Measurements from ENCODE around the gene TXK. TPM values are rescaled to one million over a fixed set of nuclear protein-coding genes. Genes with fewer than 3 reads are reported as not detected.
A peak's percentile ranks its signal among the peaks of the same experiment; 100 is the strongest.

TXK gene
- total and polyA plus RNA-seq, 10 of the 15 experiments (the other 5 are each of a cell fraction or from before 2014, with no cell fraction given): 0.44 to 2.9 (median 1.4) TPM

- TF ChIP-seq EP300 (IDR thresholded peaks at IDR 0.05; ENCODE audit: borderline replicate concordance in 1 of 2, control insufficient read depth in 1 of 2, low read depth in 2 of 2, low read length in 2 of 2): no peak
- no peak for TF ChIP-seq STAT3 (IDR thresholded peaks at IDR 0.05; ENCODE audit: low read depth, low read length)
These were observed 44.9 kb upstream of the TXK start (continued) for GRCh38 chr4:48178931-48179330.

- ATAC-seq (peak; percentile 40), DNase-seq (ENCODE audit: low read depth, low spot score) (no peak), FAIRE-seq (no peak)
- peaks cover 10% of the 10 kb centered on the region for H3K9me3 ChIP-seq (replicated peaks; ENCODE audit: control insufficient read depth, insufficient read depth, low read length)
- no peaks in the 10 kb centered on the region for H3K27me3 ChIP-seq (replicated peaks in 1 of 2; ENCODE audit: control insufficient read depth in 2 of 2, insufficient read depth in 2 of 2, low read length in 1 of 2)
- peaks cover 34% of the 10 kb centered on the region for H3K4me1 ChIP-seq (ENCODE audit: control insufficient read depth, insufficient read depth, low read length)
- ChIA-PET SMC1A (ENCODE audit: uncharacterized antibody, unreplicated experiment) (interaction anchor here (1.4 to 4.7 kb wide), 5 partner anchors 21 to 114 kb away, joined by 3 to 36 read pairs (median 18); no protein-coding TSS in a partner anchor), CTCF (interaction anchor here (1.3 to 4.8 kb wide), 4 partner anchors 18 to 99 kb away, joined by 3 to 37 read pairs (median 27); no protein-coding TSS in a partner anchor), RAD21 (ENCODE audit: unreplicated experiment) (interaction anchor here (2.9 to 4.6 kb wide), 4 partner anchors 20 to 36 kb away, joined by 8 to 19 read pairs (median 14); no protein-coding TSS in a partner anchor), POLR2A (interaction anchor here (1.8 to 2.0 kb wide), 2 partner anchors 8 to 29 kb away, joined by 4 to 6 read pairs; no protein-coding TSS in a partner anchor)
- in situ Hi-C loops (cut with MboI): no loop called here
- H4K20me1 ChIP-seq (ENCODE audit: control insufficient read depth, insufficient read depth): no peaks in the 10 kb centered on the region
- BruUV-seq (replicated peaks): no TSS peak
- peaks cover 1 to 8% of the 10 kb centered on the region in 2 experiments; a peak in 3 of 4 replicates for H3K36me3 ChIP-seq (ENCODE audit: control insufficient read depth in 2 of 2, insufficient read depth in 2 of 2, low read length in 1 of 2)
- H3K27ac ChIP-seq (ENCODE audit: control insufficient read depth, insufficient read depth): peak overlapping the region; percentile 51; the same call in 1 of the 2 replicates
- intact Hi-C loops (cut with micrococcal nuclease; ENCODE audit: unreplicated experiment): no loop called here
- no peak overlapping the region for H2AFZ ChIP-seq (ENCODE audit: control insufficient read depth, low read depth, low read length)
- H3K9ac ChIP-seq (ENCODE audit: control insufficient read depth, insufficient read depth, low read length): no peak overlapping the region
- H3K4me2 ChIP-seq (ENCODE audit: control insufficient read depth, insufficient read depth): no peak overlapping the region
- TF ChIP-seq EP300 (IDR thresholded peaks at IDR 0.05; ENCODE audit: borderline replicate concordance in 1 of 2, control insufficient read depth in 1 of 2, low read depth in 2 of 2, low read length in 2 of 2): no peak
- TF ChIP-seq CEBPZ (IDR thresholded peaks at IDR 0.05; ENCODE audit: low read depth, low read length): no peak
- peak; percentile 45; the same call in 1 of the 2 replicates for TF ChIP-seq NFYB (IDR thresholded peaks at IDR 0.05; ENCODE audit: insufficient read depth, low read depth, low read length)
- H3K4me3 ChIP-seq: no peak overlapping the region
- H3K79me2 ChIP-seq (ENCODE audit: control insufficient read depth, insufficient read depth, low read length): peaks cover 51% of the 10 kb centered on the region
These were observed 41.8 kb upstream of the TXK start for GRCh38 chr4:48175806-48176205.

Data from GM12878 (cell line).